HT1080 (cell line): Measurements from ENCODE around the gene SDCCAG8. TPM values are rescaled to one million over a fixed set of nuclear protein-coding genes. Genes with fewer than 3 reads are reported as not detected.

Experiments
- DNase-seq: peaks from one replicate; pipeline ENCODE4 v3.0.0-alpha.2; 2015; ENCODE audit warnings: low read depth
- small RNA-seq: library from RNA; depleted of rRNA; stranded (forward); fragments of <200 nt; gene quantifications from one replicate; pipeline ENCODE3, GENCODE V24; 2014
- total RNA-seq: library from RNA; depleted of rRNA; stranded (reverse); fragments of >200 nt; shearing (Covaris generic); gene quantifications from 2 replicates; pipeline ENCODE4 v1.2.3, GENCODE V29; 2014; rRNA removed

Gene SDCCAG8
- total RNA-seq, 1 experiment from 2014 or later: 39.9 TPM

DNA sequence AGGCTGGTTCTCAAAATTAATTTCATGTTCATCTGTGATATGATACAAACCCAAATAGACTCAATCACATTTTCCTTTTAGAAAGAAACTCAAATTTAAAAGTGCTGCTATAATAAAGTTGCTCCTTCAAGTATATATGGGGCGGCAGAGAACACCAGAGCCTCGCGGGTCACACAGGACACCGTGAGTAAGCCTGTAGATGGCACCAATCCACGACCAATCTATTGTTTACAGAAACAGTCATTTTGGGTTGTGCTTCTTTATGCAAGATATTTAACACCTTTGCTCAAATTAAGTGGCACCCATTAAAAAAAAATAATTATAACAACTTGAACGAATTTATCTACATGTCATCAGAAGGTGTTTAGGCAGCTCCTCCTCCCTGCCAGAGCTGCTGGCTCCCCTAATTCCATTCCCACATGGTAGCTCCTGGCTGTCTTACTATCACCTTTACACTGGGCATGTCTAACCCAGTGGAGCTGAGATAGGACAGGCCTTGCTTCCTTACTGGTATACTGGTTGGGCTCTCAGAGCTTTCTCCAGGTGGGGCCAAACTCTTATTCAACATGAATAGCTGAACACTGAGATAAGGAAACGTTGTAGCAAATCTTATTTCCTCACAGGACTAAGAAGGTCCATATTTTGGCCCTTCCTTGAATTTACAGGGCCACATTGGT is 287.0 kb downstream of the SDCCAG8 start:
- no peak for DNase-seq

DNA sequence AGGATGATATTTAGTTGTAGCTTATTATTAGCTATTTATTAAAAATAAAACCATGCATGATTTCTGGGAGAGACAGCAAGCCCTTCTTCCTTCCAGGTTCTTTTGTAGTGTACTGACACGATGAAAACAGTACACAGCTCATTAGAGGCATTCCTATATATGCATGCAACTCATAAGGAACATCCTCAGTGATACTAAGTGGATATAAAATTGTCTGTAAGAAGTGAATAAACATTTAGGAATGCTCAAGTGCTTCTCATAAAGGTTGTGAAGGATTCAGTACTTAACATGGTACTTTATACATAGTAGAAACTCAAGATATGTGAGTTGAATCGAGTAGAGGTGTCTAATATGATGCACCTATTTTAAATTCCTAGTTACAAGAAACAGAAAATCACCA is 287.7 kb downstream of the SDCCAG8 start:
- no peak for DNase-seq

DNA sequence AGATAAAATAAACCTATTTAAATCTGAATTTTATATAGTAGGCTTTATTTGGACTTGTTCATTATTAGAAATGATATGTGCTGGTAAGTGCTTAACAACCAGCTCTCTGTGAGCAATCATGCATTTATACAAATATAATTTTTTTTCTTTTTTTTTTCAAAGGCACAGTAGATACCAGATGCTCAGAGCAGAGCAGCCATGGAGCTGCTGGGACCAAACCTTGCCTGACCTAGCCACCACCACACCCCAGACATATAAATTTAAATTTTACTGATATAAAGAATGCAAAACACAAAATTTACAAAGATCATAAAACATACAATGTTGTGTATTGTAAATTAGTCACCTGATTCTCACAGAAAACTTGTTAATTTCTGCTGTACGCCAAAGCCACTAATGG is 290.6 kb downstream of the SDCCAG8 start:
- DNase-seq: no peak

DNA sequence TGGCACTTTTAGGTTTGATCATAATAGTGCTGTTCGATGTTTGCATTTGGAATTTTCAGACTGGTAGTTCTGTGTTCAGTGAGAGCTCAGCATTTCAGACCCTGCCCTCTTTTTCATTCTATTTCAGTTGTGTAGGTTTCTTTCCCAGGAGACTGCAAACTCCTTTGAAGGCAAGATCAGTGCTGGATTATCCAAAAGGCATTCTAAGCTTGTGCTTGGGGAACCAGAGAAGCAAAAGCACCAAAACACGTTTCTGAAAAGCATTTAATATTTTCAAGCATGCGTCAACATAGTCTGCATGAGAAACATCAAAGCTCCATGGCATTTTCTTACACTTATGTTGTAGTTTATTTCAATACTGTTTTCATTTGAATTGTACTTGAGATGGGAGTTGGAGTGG is 292.1 kb downstream of the SDCCAG8 start:
- no peak for DNase-seq

DNA sequence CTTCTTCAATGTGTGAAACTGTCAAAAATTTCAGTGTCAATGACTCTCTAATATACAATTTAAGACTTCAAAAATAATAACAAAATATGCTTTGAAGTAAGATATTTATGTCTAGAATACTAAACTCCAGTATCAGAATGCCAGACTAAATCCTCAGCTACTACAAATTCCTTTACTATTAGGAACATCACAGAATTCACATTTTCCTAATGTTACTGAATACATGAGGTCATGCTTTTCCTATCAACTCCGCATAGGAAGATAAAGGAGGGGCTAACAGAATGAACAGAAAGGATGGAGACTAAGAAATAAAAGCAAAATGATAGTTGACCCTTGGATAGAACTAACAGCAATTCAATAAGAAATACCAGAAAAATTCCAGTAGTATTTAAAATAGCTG is 292.7 kb downstream of the SDCCAG8 start:
- no peak for DNase-seq

DNA sequence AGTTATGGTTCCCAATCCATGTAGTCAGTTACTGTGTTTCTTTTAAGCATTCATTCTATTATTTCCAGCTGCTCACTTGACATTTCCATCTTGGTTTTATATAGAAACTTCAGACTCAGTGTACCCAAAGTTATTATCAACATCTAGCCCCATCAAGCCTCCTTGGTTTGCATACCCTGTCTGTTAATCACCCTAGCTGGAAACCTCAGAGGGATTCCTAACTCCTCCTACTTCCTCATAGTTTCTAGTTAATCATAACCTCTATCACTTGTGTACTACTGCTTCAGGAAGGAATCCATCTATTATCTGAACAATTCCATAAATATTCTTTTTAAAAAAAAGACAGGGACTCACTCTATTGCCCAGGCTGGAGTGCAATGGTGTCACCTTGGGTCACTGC is 293.3 kb downstream of the SDCCAG8 start:
- peak; percentile 67 for DNase-seq

Small RNAs within 50 kb of the gene (small RNA-seq; reads per million reads assigned to genes)
- 6.3 reads per million, percentile 89 among the genes with 10 or more reads in this experiment for gene MIR4677

Other genes with a start within 250 kb of the SDCCAG8 start
- gene CEP170, start 760 bp upstream of the SDCCAG8 start, total RNA-seq: 119 and 125 TPM in 2 replicates